NCI-H345 treated with DMSO at 0.1 percent for 48 hours (cell line): ENCODE measurements around the gene SPDYE4.

Source experiments
- DNase-seq: peaks from one replicate; lab custom pipeline; 2025; ENCODE audit not compliant: unreplicated experiment; lab: John Stamatoyannopoulos, UW

SPDYE4 gene

DNA sequence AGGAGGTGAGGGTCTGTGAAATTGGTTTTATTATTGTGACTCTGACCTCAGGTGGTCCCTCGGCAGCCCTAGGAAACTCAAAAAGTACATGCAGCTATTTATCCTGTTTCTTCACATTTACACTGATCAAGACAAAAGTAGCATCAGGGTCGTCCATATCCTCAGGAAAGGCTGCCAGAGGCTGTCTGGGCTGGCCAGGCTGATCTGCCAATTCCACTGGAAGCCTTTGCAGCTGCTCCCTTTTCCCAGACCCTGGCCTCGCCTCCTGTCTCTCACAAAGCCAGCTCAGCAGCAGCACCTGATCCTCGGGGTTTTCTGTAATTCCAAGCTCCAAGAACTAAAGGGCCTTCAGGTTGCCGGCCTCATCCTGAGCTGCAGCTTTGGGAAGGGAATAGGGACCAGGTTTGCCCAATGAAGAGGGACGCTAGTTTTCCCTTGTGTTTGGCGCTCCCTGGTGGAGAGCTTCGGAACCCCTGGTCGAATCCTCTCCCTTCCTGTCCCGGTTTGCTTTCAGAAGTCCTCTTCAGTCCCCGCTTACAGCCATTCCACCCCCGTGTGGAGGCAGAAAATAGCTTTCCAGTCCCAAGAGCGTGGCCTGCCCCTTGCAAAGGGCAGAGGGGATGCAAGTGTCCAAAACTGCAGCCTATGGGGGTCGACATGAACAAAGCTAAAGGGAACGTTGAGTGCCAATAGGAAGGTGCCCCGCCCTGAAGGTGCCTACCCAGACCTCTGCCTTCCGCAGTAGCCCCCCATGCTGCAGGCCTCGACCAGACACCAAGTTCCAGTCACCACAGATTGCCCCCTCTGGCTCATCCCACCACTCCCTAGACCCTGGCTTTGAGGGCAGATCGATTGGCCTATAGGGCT is 27.4 kb upstream of the SPDYE4 start:
- DNase-seq = no peak

DNA sequence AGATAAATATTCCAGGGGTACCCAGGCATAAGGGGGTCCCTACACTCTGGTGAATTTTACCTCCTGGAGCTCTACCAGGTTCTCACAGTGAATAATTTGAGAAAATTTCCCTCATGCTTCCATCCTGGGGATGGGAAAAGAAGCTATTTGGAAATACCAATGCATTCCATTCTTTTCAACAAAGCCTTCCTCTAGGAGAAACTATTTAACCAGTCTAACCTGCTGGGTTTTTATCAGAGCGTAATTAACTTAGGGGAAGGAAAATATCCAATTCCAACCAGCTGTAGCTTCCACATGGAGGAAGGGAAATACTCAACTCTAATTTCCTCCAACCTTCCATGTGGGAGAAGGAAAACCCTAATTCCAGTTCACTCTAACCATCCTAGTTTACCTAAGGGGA is 23.8 kb upstream of the SPDYE4 start:
- no peak for DNase-seq

DNA sequence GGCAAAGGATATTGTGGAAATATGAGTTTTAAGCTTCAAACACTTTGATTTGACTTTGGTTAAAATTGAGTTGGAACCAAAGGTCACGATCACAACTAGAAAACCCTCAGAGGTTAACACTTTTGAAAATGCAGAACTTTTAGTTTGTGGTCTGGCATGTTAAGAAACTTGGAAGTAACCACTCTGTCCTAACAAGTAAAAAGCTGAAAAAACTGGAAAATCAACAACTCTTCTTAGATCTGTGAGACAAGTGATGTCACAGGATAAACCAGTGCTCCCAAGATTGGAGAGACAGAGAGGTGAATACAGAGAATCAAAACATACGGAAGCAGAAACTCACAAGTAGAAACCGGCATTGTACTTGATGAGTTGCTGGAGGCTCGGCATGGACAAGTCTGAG is 23.4 kb upstream of the SPDYE4 start:
- DNase-seq = no peak

DNA sequence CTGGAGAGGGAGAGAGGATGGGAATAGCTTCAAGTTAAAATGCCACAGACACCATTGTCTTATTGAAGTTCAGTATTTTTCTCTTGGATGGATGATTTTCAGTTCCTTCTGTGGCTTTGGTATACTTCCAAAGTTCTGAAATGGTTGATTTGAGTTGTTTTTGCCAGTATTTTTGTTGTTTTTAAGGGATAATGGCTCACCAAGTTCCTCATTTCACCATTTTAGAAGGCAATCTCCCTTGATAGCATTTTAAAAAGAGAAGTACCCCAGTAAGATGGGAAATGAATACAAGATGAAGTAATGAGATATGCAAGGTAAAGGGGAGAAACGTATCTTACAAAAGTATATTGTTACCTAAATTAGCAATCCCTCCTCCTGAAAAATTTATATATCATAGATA is 18.5 kb upstream of the SPDYE4 start:
- DNase-seq = no peak

DNA sequence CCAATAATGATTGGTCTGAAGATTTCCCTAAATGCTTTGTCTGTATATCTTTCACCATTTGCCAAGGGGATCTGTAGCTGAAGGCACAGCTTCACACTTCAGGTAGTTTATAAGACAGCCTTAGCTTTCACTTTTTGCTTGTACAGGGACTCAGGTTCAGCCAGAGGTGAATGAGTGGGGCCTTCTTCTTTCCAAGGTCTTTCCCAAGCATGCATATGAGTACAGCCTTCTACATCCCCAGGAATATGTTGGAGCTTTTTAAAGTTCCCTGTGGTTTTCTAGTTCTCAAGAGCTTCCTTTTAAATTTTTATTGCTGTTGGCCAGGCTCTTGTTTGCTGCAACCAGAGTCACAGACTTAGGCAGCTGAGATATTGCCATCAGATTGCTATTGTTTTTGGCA is 17.9 kb upstream of the SPDYE4 start:
- DNase-seq = no peak

DNA sequence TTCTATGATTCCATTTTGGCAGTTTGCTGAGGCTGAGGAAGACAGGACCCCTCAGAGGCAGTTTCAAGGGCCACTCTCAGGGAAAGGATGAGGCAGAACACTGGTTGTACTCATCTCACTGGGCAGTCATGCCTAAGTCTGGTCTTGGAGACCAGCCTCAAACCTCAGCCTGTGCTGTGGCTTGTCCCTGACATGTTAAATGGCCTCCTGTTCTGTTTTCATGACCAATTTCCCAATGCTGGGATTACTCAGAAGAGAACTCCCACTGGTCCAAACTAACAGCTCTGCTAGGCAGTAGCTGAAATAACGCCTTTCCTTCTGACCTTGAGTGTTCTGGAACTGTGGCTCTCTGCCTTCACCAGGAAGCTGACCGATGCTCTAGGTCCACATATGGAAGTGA is 8.4 kb upstream of the SPDYE4 start:
- DNase-seq = no peak

DNA sequence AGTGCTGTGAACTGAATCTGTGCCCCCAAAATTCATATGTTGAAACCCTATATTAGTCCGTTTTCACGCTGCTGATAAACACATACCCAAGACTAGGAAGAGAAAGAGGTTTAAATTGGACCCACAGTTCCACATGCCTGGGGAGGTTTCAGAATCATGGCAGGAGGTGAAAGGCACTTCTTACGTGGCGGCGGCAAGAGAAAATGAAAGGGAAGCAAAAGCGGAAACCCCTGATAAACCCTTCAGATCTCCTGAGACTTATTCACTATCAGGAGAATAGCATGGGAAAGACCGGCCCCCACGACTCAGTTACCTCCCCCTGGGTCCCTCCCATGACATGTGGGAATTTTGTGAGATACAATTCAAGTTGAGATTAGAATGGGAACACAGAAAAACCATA is 3.7 kb upstream of the SPDYE4 start:
- DNase-seq = no peak

DNA sequence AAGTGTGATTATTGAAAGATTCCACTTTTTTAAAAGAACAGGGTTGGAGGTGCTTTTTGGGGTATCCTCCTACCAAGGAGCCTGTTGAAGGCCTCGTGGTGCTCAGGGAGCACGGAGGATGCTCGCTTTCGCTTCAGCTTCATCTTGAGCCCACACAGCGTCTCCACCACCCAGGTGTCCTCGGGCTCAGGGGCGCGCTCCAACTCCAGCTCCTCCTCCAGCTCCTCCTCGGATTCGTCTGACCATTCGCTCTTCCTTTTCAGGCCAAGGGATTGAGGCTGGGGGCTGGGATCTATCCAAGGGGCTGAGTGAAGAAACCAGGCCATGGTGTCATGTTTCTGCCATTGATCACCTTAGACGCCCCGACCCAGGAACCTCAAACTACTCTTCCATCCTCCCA is 1.2 kb downstream of the SPDYE4 start:
- no peak for DNase-seq

DNA sequence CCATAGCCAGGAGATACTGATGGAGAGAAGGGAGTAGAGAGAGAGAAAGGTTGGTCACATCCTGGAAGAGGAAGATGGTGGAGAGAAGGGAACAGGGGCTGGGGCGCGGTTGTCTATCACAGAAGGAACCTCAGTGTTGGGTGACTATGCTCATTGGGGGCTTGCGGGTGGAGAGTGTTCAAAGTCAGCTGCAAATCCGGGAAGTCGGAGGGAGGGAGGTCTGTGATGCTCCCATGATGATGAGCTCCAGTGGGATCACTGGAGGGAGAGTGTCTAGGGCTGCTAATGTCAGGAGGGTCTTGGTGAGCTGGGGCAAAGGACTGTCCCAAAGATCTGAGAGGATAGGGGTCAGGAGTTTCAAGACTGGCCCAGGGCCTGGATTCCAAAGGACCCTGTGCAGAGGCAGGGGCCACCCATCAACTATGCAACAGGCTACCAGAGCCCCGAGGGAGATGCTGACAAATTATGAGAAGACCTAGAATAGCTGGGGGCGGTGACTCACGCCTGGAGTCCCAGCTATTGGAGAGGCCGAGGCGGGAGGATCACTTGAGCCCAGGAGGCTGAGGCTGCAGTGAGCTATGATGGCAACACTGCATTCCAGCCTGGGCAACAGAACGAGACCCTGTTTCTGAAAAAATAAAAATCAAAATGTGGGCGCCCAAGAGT is 2.6 kb downstream of the SPDYE4 start:
- no peak for DNase-seq

DNA sequence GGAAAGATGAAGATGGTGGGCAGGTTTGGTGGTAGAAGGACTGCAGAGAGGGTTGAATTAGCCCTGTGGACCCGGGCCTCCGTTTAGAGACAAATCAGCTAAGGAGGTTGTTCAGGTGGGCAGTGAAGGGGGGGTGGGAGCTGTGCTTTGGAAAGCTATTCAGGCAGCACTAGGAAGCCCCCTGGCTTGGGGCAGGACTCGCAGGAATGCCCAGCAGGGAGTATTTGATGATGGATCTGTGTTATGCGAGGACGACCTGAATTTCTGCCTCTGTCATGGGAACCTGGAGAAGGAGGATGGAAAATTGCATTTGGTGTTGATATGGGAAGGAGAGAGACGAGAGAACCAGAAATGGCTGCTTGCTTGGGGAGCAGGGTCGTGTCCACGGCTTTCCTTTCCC is 3.5 kb downstream of the SPDYE4 start:
- DNase-seq = no peak

DNA sequence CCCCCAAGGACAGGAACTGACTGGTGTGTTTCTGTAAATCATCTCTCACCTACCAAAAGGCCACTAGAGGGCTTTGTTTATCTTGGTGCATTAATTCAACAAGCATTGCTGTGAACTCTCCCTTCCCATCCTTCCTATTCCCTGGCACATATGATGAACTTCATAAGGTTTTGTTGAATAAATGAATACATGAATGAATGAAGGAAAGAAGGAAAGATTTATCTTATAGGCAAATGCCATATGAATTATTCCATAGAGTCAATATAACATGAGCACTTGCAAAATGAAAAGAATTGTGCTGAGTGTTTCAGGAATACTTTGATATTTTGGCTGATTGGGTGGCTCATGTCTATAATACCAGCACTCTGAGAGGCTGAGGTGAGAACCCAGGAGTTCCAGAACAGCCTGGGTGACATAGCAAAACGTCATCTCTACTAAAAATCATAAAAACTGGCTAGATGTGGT is 4.3 kb downstream of the SPDYE4 start:
- DNase-seq = peak; percentile 1

DNA sequence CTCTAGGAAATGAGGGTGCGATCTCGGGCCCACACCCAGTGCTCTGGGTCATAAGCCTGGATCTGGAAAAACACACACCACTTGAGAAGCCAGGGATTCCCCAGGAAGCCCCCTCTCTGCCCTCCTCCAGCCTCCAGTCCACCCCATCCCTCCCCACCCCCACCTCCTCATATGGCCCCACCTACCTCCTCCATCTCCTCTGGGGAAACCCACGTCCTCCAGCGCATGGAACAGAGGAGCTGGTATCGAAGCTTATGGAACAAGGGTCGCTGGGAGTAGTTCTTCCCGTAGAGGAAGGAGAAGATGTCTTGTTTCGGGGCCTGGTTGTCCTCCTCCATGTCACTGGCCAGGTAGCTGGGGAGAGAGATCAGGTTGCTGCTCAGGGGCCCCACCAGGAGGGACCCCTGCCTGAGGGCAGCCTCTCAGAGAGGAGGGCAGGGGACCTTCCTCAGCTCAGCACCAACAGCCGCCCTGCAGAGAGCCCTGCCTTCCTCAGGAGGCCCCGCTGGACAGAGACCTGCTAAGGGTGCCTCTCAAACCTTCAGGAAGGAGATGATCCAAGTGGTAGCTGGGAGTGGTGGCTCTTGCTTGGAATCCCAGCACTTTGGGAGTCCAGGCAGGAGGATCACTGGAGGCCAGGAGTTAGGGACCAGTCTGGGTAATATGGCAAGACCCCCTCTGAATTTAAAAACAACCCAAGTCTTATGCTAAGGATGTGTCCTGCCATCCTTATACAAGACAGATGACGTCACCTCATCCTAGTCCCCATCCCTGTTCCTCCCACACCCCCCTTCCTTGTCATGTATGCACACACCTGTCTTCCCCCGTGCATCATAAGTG is 5.0 kb downstream of the SPDYE4 start:
- DNase-seq = no peak

DNA sequence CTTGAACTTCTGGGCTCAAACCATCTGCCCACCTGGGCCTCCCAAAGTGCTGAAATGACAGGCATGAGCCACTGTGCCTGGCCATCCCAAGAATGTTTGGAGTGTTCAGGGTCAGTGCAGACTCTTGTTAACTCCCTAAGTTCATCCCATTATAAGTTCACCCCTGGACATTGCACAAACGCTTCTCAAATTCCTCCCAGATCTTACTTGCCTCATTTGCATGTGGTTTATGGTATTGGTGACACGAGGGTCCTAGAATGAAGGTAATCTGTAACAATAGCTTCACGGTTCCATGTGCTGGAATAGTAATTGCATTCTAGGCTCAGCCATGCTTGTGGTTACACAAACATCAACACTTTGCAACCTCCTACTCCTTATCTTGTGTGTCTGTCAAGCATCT is 8.7 kb downstream of the SPDYE4 start:
- no peak for DNase-seq

DNA sequence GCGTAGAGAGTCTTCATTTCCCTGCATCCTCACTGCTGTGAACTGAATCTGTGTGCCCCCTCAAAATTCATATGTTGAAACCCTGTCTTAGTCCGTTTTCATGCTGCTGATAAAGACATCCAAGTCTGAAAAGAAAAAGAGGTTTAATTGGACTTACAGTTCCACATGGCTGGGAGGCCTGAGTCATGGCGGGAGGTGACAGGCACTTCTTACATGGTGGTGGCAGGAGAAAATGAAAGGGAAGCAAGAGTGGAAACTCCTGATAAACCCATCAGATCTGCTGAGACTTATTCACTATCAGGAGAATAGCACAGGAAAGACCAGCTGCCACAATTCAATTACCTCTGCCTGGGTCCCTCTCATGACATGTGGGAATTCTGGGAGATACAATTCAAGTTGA is 10.6 kb downstream of the SPDYE4 start:
- no peak for DNase-seq

DNA sequence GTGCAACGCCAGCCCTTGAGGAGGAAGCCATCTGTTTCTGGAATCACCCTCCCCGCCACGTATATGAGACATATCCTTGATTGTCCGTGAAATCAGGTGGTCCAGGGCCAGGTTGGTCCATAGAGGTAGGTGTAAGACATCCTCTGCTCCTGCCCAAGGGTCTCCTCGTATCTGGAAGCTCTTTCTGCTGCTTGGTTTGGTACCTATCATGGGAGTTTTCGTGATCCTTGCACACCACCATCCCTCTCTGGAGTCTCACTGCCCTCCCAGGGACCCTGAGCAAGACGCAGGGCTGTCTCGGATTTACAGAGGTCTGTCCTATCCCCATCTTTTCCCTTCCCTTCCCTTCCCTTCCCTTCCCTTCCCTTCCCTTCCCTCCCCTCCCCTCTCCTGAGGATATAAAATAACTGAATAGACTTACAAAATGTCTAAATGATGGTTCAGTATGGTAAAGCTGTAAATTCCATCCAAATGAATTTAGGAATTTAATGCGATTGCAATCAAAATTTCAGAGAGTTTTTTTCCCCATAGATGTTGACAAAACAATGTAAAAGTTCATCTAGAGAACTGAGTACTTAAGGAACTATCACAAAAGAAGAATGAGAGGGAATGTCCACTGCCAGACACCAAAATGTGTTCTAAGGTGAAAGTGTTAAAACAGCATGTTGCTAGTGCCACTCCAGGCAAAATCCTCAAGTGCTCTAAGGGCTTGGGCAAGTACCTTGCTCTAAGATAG is 11.7 kb downstream of the SPDYE4 start:
- no peak for DNase-seq

DNA sequence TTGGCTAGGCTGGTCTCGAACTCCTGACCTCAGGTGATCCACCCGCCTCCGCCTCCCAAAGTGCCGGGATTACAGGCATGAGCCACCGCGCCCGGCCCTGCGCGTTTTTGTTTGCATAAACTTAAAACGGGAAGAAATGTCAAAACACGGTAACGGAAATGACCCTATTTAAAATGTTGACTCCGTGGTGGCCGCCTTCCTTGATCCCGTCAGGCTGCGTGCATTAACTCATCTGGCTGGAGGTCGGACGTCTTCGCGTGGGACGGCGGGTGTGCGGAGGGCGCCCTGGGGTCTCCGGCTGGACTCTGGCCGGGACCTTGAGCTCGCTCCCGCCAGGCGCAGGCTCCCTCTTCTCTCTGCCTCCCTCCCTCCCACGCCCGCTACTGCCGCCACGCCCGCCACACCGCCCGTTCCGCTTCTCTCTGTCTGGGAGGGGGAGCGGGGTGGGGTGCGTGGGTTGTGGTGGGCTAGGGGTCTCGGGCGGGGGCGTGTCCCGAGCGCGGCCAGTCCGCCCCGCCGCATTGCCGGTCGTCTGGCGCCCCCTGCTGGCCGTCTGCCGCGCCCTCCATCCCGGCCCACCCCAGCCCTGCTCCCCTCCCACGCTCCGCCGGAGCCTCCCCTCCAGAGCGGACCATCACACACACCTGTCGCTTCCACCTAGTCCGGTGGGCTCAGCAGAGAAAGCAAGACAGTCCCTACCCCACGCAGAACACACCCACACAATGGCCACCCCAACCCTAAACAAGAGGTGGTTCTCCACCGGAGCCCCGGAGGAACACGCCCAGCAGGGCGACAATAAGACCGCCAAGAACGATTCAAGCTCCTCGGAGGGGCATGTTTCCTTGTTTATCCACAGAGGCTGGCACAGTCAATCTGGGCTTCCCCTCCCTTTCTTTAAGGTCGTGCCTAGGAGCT is 12.5 kb downstream of the SPDYE4 start:
- peak; percentile 19 for DNase-seq

DNA sequence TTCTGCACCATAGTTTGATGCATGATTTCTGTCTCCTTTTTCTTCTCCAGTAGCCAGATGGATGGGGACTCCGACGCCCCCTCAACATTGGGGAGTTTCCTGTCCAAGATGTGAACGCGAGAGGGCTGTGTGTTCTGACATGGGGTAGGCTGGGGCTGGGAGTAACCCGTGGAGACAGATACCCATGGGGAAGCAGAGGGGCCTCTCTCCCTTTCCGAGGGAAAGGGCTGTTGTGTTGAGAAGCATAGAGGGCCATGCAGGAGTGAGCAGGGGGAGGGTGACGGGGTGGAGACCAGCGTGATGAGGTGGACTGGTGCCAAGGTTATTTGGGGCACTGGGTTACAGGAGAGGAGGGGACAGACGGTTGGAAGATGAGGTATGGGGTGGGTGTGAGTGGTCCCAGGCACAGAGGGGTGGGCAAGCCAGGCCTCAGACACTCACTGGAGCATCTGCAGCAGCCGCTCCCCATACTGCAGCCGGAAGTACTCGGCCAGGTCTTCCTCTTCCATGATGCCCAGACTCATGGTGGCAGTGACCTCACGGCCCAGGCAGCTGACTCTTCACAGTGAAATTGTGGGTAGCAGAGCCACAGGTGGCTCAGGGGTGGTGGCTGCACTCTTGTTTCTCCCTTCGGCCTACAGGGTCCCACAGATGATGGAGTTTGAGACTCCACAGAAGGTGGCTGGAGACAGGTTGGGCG is 14.1 kb downstream of the SPDYE4 start:
- no peak for DNase-seq

DNA sequence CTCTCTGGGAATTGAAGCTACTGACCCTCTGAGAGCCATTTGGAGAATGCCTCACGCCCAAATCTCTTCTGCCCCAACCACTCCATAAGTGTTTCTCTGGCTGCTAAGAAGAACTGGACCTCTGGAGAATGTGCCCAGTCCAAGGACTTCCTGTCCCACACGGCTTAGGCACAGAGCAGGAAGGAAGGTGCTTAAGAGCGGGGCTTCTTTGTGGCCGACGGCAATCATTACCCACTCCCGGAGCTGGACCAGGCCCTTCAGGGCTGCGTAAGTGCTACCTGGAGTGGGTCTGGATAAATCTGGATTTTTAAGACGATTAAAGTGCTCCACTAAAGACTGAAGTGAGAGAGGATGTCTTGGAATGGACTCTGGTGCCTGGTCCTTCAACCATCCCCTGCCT is 15.5 kb downstream of the SPDYE4 start:
- no peak for DNase-seq

DNA sequence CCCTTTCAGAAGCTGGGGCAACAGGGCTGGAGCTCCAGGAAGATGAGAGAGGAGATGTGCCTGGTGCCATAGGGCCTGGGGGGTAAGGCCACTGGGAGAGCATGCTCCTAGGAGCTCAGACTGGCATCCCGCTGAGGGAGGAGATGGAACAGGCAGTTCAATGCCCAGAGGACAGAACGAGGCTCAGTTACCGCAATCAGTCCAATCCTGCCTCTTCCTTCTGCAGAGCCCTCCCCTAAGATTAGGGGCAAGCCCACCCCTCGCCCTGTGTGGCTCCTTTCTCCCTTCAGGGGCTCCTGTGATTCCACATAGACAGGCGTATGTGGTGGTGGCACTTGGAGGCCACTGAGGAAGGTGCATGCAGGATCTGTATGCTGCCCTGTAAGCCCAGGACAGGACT is 16.1 kb downstream of the SPDYE4 start:
- DNase-seq = no peak
